ENCODE results near the gene CAMK1G. TPM values are rescaled to one million over a fixed set of nuclear protein-coding genes. Genes with fewer than 3 reads are reported as not detected.

Gene CAMK1G
- total and polyA plus RNA-seq, 9 of the 15 experiments (the other 6 are each of a cell fraction or from before 2014, with no cell fraction given) = not detected

DNA sequence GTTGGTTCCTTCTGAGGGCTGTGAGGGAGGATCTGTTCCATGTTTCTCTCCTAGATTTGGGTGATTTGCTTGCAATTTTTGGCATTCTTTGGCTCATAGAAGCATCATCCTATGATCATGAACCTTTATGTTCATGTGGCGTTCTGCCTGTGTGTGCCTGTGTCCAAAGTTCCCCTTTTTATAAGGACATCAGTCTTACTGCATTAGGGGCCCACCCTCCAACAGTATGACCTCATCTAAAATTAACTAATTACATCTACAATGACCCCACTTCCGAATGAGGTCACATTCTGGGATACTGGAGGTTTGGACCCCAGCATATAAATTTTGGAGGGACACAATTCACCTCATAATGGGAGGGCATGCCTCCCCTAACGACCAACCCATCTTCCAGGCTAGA lies 12.8 kb upstream of the CAMK1G start (continued):
- TF ChIP-seq HMG20A (CRISPR knock-in tag; conservative IDR thresholded peaks at IDR 0.05) (no peak), HDAC3 (IDR thresholded peaks at IDR 0.05; ENCODE audit: borderline replicate concordance, partially characterized antibody) (no peak), CC2D1A (IDR thresholded peaks at IDR 0.05) (no peak), BRF1 (IDR thresholded peaks at IDR 0.05; ENCODE audit: borderline replicate concordance, extremely low read depth, insufficient read length) (no peak)
- TF ChIP-seq, protein P1, sequence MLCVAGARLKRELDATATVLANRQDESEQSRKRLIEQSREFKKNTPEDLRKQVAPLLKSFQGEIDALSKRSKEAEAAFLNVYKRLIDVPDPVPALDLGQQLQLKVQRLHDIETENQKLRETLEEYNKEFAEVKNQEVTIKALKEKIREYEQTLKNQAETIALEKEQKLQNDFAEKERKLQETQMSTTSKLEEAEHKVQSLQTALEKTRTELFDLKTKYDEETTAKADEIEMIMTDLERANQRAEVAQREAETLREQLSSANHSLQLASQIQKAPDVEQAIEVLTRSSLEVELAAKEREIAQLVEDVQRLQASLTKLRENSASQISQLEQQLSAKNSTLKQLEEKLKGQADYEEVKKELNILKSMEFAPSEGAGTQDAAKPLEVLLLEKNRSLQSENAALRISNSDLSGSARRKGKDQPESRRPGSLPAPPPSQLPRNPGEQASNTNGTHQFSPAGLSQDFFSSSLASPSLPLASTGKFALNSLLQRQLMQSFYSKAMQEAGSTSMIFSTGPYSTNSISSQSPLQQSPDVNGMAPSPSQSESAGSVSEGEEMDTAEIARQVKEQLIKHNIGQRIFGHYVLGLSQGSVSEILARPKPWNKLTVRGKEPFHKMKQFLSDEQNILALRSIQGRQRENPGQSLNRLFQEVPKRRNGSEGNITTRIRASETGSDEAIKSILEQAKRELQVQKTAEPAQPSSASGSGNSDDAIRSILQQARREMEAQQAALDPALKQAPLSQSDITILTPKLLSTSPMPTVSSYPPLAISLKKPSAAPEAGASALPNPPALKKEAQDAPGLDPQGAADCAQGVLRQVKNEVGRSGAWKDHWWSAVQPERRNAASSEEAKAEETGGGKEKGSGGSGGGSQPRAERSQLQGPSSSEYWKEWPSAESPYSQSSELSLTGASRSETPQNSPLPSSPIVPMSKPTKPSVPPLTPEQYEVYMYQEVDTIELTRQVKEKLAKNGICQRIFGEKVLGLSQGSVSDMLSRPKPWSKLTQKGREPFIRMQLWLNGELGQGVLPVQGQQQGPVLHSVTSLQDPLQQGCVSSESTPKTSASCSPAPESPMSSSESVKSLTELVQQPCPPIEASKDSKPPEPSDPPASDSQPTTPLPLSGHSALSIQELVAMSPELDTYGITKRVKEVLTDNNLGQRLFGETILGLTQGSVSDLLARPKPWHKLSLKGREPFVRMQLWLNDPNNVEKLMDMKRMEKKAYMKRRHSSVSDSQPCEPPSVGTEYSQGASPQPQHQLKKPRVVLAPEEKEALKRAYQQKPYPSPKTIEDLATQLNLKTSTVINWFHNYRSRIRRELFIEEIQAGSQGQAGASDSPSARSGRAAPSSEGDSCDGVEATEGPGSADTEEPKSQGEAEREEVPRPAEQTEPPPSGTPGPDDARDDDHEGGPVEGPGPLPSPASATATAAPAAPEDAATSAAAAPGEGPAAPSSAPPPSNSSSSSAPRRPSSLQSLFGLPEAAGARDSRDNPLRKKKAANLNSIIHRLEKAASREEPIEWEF (CRISPR knock-in tag; IDR thresholded peaks at IDR 0.05) = no peak
- TF ChIP-seq, protein P2, sequence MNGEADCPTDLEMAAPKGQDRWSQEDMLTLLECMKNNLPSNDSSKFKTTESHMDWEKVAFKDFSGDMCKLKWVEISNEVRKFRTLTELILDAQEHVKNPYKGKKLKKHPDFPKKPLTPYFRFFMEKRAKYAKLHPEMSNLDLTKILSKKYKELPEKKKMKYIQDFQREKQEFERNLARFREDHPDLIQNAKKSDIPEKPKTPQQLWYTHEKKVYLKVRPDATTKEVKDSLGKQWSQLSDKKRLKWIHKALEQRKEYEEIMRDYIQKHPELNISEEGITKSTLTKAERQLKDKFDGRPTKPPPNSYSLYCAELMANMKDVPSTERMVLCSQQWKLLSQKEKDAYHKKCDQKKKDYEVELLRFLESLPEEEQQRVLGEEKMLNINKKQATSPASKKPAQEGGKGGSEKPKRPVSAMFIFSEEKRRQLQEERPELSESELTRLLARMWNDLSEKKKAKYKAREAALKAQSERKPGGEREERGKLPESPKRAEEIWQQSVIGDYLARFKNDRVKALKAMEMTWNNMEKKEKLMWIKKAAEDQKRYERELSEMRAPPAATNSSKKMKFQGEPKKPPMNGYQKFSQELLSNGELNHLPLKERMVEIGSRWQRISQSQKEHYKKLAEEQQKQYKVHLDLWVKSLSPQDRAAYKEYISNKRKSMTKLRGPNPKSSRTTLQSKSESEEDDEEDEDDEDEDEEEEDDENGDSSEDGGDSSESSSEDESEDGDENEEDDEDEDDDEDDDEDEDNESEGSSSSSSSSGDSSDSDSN (IDR thresholded peaks at IDR 0.05; ENCODE audit: borderline replicate concordance in 1 of 2, low read depth in 2 of 2, low read length in 2 of 2) = no peak
